VCaP (cell line): ENCODE measurements around the gene DAPK1.

Source experiments
- H3K27ac ChIP-seq: fragments of 450-650 bp; 2 replicates; pipeline ENCODE4 v1.5.1; 2017
- CTCF ChIP-seq: fragments of 450-650 bp; conservative IDR thresholded peaks from 2 replicates; pipeline ENCODE4 v1.5.1; 2017; ENCODE audit warnings: mild to moderate bottlenecking, moderate library complexity

The DAPK1 gene

GRCh38 chr9:87714819-87715218 is 217.2 kb downstream of the DAPK1 start:
- TF ChIP-seq CTCF, result no peak
- H3K27ac ChIP-seq, result peak overlapping the region; percentile 46

- no peak for TF ChIP-seq CTCF
- no peak overlapping the region for H3K27ac ChIP-seq
Observed at GRCh38 chr9:87716141-87716540, 218.5 kb downstream of the DAPK1 start.

GRCh38 chr9:87717456-87717855 is 219.8 kb downstream of the DAPK1 start:
- TF ChIP-seq CTCF, result no peak

GRCh38 chr9:87718231-87718630 is 220.6 kb downstream of the DAPK1 start:
- no peak overlapping the region for H3K27ac ChIP-seq
- TF ChIP-seq CTCF, result no peak

More at GRCh38 chr9:87717456-87717855, 219.8 kb downstream of the DAPK1 start:
- H3K27ac ChIP-seq, result no peak overlapping the region

- no peak overlapping the region for H3K27ac ChIP-seq
- TF ChIP-seq CTCF, result no peak
Observed at GRCh38 chr9:87718852-87719612, 221.4 kb downstream of the DAPK1 start.

GRCh38 chr9:87720173-87720572 is 222.5 kb downstream of the DAPK1 start:
- no peak overlapping the region for H3K27ac ChIP-seq
- no peak for TF ChIP-seq CTCF

- no peak overlapping the region for H3K27ac ChIP-seq
- TF ChIP-seq CTCF, result no peak
Observed at GRCh38 chr9:87722393-87723088, 224.9 kb downstream of the DAPK1 start.
